22Rv1 (cell line): ENCODE results near the gene TBC1D22B.

ENCODE experiments used
- CTCF ChIP-seq: fragments of 450-650 bp; IDR thresholded peaks from 2 replicates; pipeline ENCODE4 v1.5.1; 2017; ENCODE audit warnings: mild to moderate bottlenecking
- ZFX ChIP-seq: fragments of 450-650 bp; IDR thresholded peaks from 2 replicates; pipeline ENCODE4 v1.6.1; 2017; ENCODE audit warnings: antibody characterized with exemption, borderline replicate concordance

GRCh38 chr6:37239526-37239925, 18.0 kb upstream of the TBC1D22B start:
- TF ChIP-seq CTCF: no peak
- no peak for TF ChIP-seq ZFX
